HL-60 (cell line): ENCODE data around the gene SOX6.

Experiments
- DNase-seq, 2 experiments: peaks; one replicate each; pipeline ENCODE4 v3.0.0-alpha.2; 2010 to 2020; ENCODE audit warnings: low read depth in 1 of 2, low spot score in 1 of 2
- H3K27ac ChIP-seq: fragments of 250-450 bp; sonication (Bioruptor Pico); replicated peaks from 2 replicates; pipeline ENCODE4 v1.5.1; 2020; ENCODE audit warnings: mild to moderate bottlenecking, moderate library complexity
- H3K27me3 ChIP-seq: fragments of 250-450 bp; sonication (Bioruptor Pico); 2 replicates; pipeline ENCODE4 v1.5.1; 2021; ENCODE audit warnings: mild to moderate bottlenecking, moderate library complexity; ENCODE audit not compliant: insufficient read depth, poor library complexity, severe bottlenecking
- H3K4me3 ChIP-seq: replicated peaks from 2 replicates; pipeline ENCODE4 v1.5.1; 2011; ENCODE audit warnings: mild to moderate bottlenecking, control low read depth, low read length; ENCODE audit not compliant: insufficient read depth
- CTCF ChIP-seq: IDR thresholded peaks from one replicate; pipeline ENCODE4 v1.5.1; 2011; ENCODE audit warnings: low read length, control low read depth, inconsistent platforms; ENCODE audit not compliant: insufficient read depth
- GABPA ChIP-seq: IDR thresholded peaks from 2 replicates; pipeline ENCODE4 v1.6.1; 2012; ENCODE audit warnings: low read depth
- POLR2AphosphoS5 ChIP-seq: IDR thresholded peaks from 2 replicates; pipeline ENCODE4 v1.6.1; 2012; ENCODE audit warnings: low read depth
- REST ChIP-seq: IDR thresholded peaks from 2 replicates; pipeline ENCODE4 v1.6.1; 2012; ENCODE audit warnings: low read depth; ENCODE audit not compliant: insufficient replicate concordance
- SPI1 ChIP-seq: IDR thresholded peaks from 2 replicates; pipeline ENCODE4 v1.6.1; 2012; ENCODE audit warnings: low read depth, mild to moderate bottlenecking, borderline replicate concordance

The SOX6 gene

GRCh38 chr11:15970506-15971214, 385.7 kb downstream of the SOX6 start:
- H3K27me3 ChIP-seq: no peaks in the 10 kb centered on the region
- no peak for DNase-seq
- H3K4me3 ChIP-seq: no peak overlapping the region
- H3K27ac ChIP-seq: no peak overlapping the region
- TF ChIP-seq POLR2AphosphoS5 (no peak), CTCF (no peak), GABPA (no peak), SPI1 (no peak), REST (no peak)

GRCh38 chr11:15969701-15970329, 386.5 kb downstream of the SOX6 start:
- Histone ChIP-seq H3K27ac (no peak overlapping the region), H3K4me3 (no peak overlapping the region), H3K27me3 (no peaks in the 10 kb centered on the region)
- TF ChIP-seq SPI1: no peak
- TF ChIP-seq GABPA: no peak
- no peak for TF ChIP-seq POLR2AphosphoS5
- TF ChIP-seq CTCF: no peak
- no peak for TF ChIP-seq REST
- no peak for DNase-seq

- Histone ChIP-seq H3K27ac (no peak overlapping the region), H3K4me3 (no peak overlapping the region), H3K27me3 (no peaks in the 10 kb centered on the region)
- TF ChIP-seq SPI1: peak; percentile 22; the same call in 1 of the 2 replicates
- TF ChIP-seq POLR2AphosphoS5: no peak
- peak; percentile 12 to 59 for DNase-seq
Measured at GRCh38 chr11:15969281-15969680, 387.1 kb downstream of the SOX6 start.

GRCh38 chr11:15968461-15969130, 387.8 kb downstream of the SOX6 start:
- Histone ChIP-seq H3K27me3 (no peaks in the 10 kb centered on the region), H3K4me3 (no peak overlapping the region), H3K27ac (no peak overlapping the region)
- DNase-seq: no peak
- TF ChIP-seq CTCF (no peak), SPI1 (no peak), REST (no peak), POLR2AphosphoS5 (no peak), GABPA (no peak)
